Upper lobe of left lung (tissue), 4 donors: ENCODE data around the gene ADGRL3.

Experiments
- CTCF ChIP-seq, 6 experiments: fragments of 450-650 bp in 4 of 6; fragments of 200-600 bp in 2 of 6; sonication (generic) in 2 of 6; IDR thresholded peaks; one replicate each; pipeline ENCODE4 v1.5.1; 2016 to 2019; ENCODE audit warnings: antibody characterized with exemption in 6 of 6
- EP300 ChIP-seq, 4 donors: sonication (generic); formaldehyde crosslinking; IDR thresholded peaks; one replicate each; pipeline ENCODE4 v1.5.1; 2017; ENCODE audit warnings: antibody characterized with exemption in 4 of 4, control low read depth in 2 of 4
- POLR2A ChIP-seq, 4 donors: fragments of 450-650 bp; IDR thresholded peaks; one replicate each; pipeline ENCODE4 v1.5.1; 2016 to 2017; ENCODE audit warnings: antibody characterized with exemption in 4 of 4, mild to moderate bottlenecking in 2 of 4
- POLR2AphosphoS5 ChIP-seq, 2 donors: sonication (generic); formaldehyde crosslinking; IDR thresholded peaks; one replicate each; pipeline ENCODE4 v1.5.1; 2017; ENCODE audit warnings: antibody characterized with exemption in 2 of 2

GRCh38 chr4:61588621-61589402 lies 388.7 kb downstream of the ADGRL3 start:
- no peak for TF ChIP-seq CTCF (IDR thresholded peaks at IDR 0.05)
- no peak for TF ChIP-seq POLR2A (IDR thresholded peaks at IDR 0.05)
- no peak for TF ChIP-seq POLR2AphosphoS5 (IDR thresholded peaks at IDR 0.05)
- no peak for TF ChIP-seq EP300 (IDR thresholded peaks at IDR 0.05)
